T-helper 1 cell treated with Interleukin-12 subunit alpha and Interleukin-12 subunit beta and Interleukin-4 antibody, amounts not matched to agents 30 μg/mL and 1 μg/mL, for 36 hours (primary cell): Measurements from ENCODE around the gene TRIM17.

Source experiments
- H3K27ac Mint-ChIP-seq: one replicate; pipeline ENCODE4 v1.8.0; 2021; ENCODE audit warnings: mild to moderate bottlenecking, mixed read lengths
- H3K27me3 Mint-ChIP-seq: one replicate; pipeline ENCODE4 v1.8.0; 2021; ENCODE audit warnings: low read depth, mixed read lengths
- H3K36me3 Mint-ChIP-seq: one replicate; pipeline ENCODE4 v1.8.0; 2021; ENCODE audit warnings: low read depth, mixed read lengths
- H3K4me1 Mint-ChIP-seq: one replicate; pipeline ENCODE4 v1.8.0; 2021; ENCODE audit warnings: low read depth, mixed read lengths
- H3K4me3 Mint-ChIP-seq: one replicate; pipeline ENCODE4 v1.8.0; 2021; ENCODE audit warnings: mild to moderate bottlenecking, moderate library complexity, mixed read lengths
- H3K9me3 Mint-ChIP-seq: one replicate; pipeline ENCODE4 v1.8.0; 2021; ENCODE audit warnings: mixed read lengths

Gene TRIM17

GRCh38 chr1:228367798-228368791 is 48.6 kb downstream of the TRIM17 start:
- H3K9me3 Mint-ChIP-seq = no peaks in the 10 kb centered on the region
- H3K27me3 Mint-ChIP-seq = no peaks in the 10 kb centered on the region
- no peak overlapping the region for H3K4me3 Mint-ChIP-seq
- H3K4me1 Mint-ChIP-seq = no peaks in the 10 kb centered on the region
- no peaks in the 10 kb centered on the region for H3K36me3 Mint-ChIP-seq
- no peak overlapping the region for H3K27ac Mint-ChIP-seq

GRCh38 chr1:228366866-228367741 is 49.6 kb downstream of the TRIM17 start:
- Mint-ChIP-seq H3K27me3 (no peaks in the 10 kb centered on the region), H3K36me3 (no peaks in the 10 kb centered on the region), H3K4me1 (no peaks in the 10 kb centered on the region), H3K27ac (no peak overlapping the region), H3K9me3 (no peaks in the 10 kb centered on the region), H3K4me3 (no peak overlapping the region)

GRCh38 chr1:228366062-228366865 is 50.4 kb downstream of the TRIM17 start:
- no peak overlapping the region for H3K4me3 Mint-ChIP-seq

GRCh38 chr1:228365271-228366061 is 51.2 kb downstream of the TRIM17 start:
- Mint-ChIP-seq H3K36me3 (no peaks in the 10 kb centered on the region), H3K27me3 (no peaks in the 10 kb centered on the region), H3K4me1 (no peaks in the 10 kb centered on the region), H3K4me3 (no peak overlapping the region), H3K9me3 (no peaks in the 10 kb centered on the region), H3K27ac (no peak overlapping the region)

More at GRCh38 chr1:228366062-228366865, 50.4 kb downstream of the TRIM17 start:
- H3K36me3 Mint-ChIP-seq = no peaks in the 10 kb centered on the region
- H3K4me1 Mint-ChIP-seq = no peaks in the 10 kb centered on the region
- no peaks in the 10 kb centered on the region for H3K9me3 Mint-ChIP-seq
- no peak overlapping the region for H3K27ac Mint-ChIP-seq
- no peaks in the 10 kb centered on the region for H3K27me3 Mint-ChIP-seq

GRCh38 chr1:228364706-228365213 is 51.9 kb downstream of the TRIM17 start:
- H3K4me3 Mint-ChIP-seq = no peak overlapping the region
- H3K27me3 Mint-ChIP-seq = no peaks in the 10 kb centered on the region
- H3K4me1 Mint-ChIP-seq = no peaks in the 10 kb centered on the region
- no peaks in the 10 kb centered on the region for H3K9me3 Mint-ChIP-seq
- H3K27ac Mint-ChIP-seq = no peak overlapping the region
- H3K36me3 Mint-ChIP-seq = no peaks in the 10 kb centered on the region

- Mint-ChIP-seq H3K9me3 (no peaks in the 10 kb centered on the region), H3K4me3 (no peak overlapping the region), H3K36me3 (no peaks in the 10 kb centered on the region), H3K27me3 (no peaks in the 10 kb centered on the region), H3K27ac (no peak overlapping the region), H3K4me1 (no peaks in the 10 kb centered on the region)
These were observed 52.5 kb downstream of the TRIM17 start for GRCh38 chr1:228364068-228364705.

- Mint-ChIP-seq H3K4me3 (no peak overlapping the region), H3K9me3 (no peaks in the 10 kb centered on the region), H3K27me3 (no peaks in the 10 kb centered on the region), H3K36me3 (no peaks in the 10 kb centered on the region), H3K4me1 (no peaks in the 10 kb centered on the region), H3K27ac (no peak overlapping the region)
These were observed 53.0 kb downstream of the TRIM17 start for GRCh38 chr1:228363686-228364067.

- H3K4me1 Mint-ChIP-seq = no peaks in the 10 kb centered on the region
- no peak overlapping the region for H3K4me3 Mint-ChIP-seq
- no peak overlapping the region for H3K27ac Mint-ChIP-seq
- no peaks in the 10 kb centered on the region for H3K36me3 Mint-ChIP-seq
- H3K9me3 Mint-ChIP-seq = no peaks in the 10 kb centered on the region
- no peaks in the 10 kb centered on the region for H3K27me3 Mint-ChIP-seq
These were observed 53.7 kb downstream of the TRIM17 start for GRCh38 chr1:228362884-228363450.

- H3K9me3 Mint-ChIP-seq = no peaks in the 10 kb centered on the region
- no peaks in the 10 kb centered on the region for H3K4me1 Mint-ChIP-seq
- no peaks in the 10 kb centered on the region for H3K27me3 Mint-ChIP-seq
- no peaks in the 10 kb centered on the region for H3K36me3 Mint-ChIP-seq
- H3K27ac Mint-ChIP-seq = no peak overlapping the region
- H3K4me3 Mint-ChIP-seq = no peak overlapping the region
These were observed 54.3 kb downstream of the TRIM17 start for GRCh38 chr1:228362141-228362883.

- Mint-ChIP-seq H3K4me3 (no peak overlapping the region), H3K4me1 (no peaks in the 10 kb centered on the region), H3K9me3 (no peaks in the 10 kb centered on the region)
These were observed 55.1 kb downstream of the TRIM17 start for GRCh38 chr1:228361314-228362140.

GRCh38 chr1:228360533-228361313 is 55.9 kb downstream of the TRIM17 start:
- Mint-ChIP-seq H3K36me3 (no peaks in the 10 kb centered on the region), H3K27me3 (no peaks in the 10 kb centered on the region), H3K4me3 (no peak overlapping the region), H3K9me3 (no peaks in the 10 kb centered on the region), H3K4me1 (no peaks in the 10 kb centered on the region), H3K27ac (no peak overlapping the region)

More at GRCh38 chr1:228361314-228362140, 55.1 kb downstream of the TRIM17 start:
- Mint-ChIP-seq H3K27ac (no peak overlapping the region), H3K27me3 (no peaks in the 10 kb centered on the region), H3K36me3 (no peaks in the 10 kb centered on the region)
